22Rv1 (cell line): ENCODE measurements around the gene STK38.
"Not testable (repeated sequence)": the region's sequence is repeated elsewhere in the genome, so short reads cannot be mapped to it uniquely, and the experiment has no call there.

Source experiments
- H3K27ac ChIP-seq: fragments of 450-650 bp; 2 replicates; pipeline ENCODE4 v1.5.1; 2017
- ZFX ChIP-seq: fragments of 450-650 bp; IDR thresholded peaks from 2 replicates; pipeline ENCODE4 v1.6.1; 2017; ENCODE audit warnings: antibody characterized with exemption, borderline replicate concordance
- TF ChIP-seq, protein P1 (sequence below): fragments of 450-650 bp; IDR thresholded peaks from 2 replicates; pipeline ENCODE4 v1.5.1; 2017; ENCODE audit warnings: mild to moderate bottlenecking

Gene STK38

DNA sequence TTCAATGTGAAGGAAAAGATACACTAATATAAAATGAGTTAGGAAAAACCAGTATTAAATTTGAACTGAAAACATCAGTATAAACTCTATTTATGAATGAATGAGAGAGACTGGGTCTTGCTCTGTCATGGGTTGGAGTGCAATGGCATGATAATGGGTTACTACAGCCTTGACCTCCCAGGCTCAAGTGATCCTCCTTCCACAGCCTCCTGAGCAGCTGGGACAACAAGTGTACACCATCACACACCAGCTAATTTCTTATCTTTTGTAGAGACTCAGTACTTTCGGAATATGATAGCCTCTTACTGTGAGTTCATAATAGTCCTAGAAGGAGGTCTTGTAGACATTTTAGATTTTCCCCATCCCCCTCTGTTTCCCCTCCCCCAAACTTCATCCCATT lies 83.0 kb downstream of the STK38 start:
- TF ChIP-seq, protein P1, sequence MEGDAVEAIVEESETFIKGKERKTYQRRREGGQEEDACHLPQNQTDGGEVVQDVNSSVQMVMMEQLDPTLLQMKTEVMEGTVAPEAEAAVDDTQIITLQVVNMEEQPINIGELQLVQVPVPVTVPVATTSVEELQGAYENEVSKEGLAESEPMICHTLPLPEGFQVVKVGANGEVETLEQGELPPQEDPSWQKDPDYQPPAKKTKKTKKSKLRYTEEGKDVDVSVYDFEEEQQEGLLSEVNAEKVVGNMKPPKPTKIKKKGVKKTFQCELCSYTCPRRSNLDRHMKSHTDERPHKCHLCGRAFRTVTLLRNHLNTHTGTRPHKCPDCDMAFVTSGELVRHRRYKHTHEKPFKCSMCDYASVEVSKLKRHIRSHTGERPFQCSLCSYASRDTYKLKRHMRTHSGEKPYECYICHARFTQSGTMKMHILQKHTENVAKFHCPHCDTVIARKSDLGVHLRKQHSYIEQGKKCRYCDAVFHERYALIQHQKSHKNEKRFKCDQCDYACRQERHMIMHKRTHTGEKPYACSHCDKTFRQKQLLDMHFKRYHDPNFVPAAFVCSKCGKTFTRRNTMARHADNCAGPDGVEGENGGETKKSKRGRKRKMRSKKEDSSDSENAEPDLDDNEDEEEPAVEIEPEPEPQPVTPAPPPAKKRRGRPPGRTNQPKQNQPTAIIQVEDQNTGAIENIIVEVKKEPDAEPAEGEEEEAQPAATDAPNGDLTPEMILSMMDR, result no peak
- no peak for TF ChIP-seq ZFX
- H3K27ac ChIP-seq, result no peak overlapping the region

DNA sequence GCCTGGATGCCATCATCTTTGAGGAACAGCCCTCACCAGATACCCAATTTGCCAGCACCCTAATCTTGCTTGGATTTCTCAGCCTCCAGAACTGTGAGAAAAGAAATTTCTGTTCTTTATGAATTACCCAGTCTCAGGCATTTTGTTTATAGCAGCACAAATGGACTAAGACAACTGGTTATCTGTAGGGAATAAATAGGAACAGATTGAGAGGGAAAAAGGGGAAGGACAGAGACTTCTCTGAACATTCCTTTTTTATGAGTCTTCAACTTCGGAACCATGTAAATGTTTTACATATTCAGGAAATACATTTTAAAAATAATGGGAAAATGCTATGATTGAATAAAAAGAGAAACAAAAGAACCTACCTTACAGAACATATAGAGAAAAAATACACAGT lies 83.6 kb downstream of the STK38 start:
- no peak for TF ChIP-seq ZFX
- TF ChIP-seq, protein P1, result no peak
- H3K27ac ChIP-seq, result no peak overlapping the region

DNA sequence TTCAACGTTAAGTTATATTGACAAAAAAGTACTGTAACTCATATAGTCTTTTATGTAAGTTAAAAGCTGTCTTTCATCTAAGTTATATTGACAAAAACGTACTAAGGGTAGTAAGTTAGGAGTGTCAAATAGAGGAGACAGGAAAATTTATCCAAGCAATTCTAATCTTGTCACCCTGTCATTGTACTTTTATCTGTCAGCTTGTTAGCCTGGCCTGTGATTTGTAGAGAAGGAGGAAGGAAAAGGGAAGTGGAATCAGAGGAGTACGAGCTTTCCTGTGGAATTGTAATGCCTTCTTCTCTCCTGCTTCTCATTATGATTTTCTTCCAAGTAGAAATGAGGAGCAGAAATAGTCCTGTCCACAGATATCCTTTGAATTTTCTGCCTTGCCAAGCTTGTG lies 85.6 kb downstream of the STK38 start:
- no peak for TF ChIP-seq ZFX
- TF ChIP-seq, protein P1, result no peak
- H3K27ac ChIP-seq, result no peak overlapping the region

DNA sequence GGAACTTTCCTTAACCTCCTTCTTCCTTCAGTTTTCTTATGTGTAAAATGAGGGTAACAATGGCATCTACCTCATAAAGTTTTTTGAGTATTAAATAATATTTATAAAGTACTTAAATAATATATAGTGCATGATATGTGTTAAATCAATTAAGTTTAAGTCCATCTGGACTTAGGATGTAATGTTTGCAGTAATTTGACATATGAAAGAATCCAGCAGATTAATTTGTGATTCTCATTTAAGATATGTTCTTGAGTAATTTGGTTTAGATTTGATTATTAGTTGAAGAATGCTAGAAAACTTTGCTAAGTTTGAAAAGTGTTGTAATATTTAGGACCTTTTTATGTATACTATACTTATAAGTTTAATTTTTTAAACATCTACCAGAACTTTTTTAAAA lies 86.4 kb downstream of the STK38 start:
- no peak overlapping the region for H3K27ac ChIP-seq
- no peak for TF ChIP-seq ZFX
- TF ChIP-seq, protein P1, result no peak

DNA sequence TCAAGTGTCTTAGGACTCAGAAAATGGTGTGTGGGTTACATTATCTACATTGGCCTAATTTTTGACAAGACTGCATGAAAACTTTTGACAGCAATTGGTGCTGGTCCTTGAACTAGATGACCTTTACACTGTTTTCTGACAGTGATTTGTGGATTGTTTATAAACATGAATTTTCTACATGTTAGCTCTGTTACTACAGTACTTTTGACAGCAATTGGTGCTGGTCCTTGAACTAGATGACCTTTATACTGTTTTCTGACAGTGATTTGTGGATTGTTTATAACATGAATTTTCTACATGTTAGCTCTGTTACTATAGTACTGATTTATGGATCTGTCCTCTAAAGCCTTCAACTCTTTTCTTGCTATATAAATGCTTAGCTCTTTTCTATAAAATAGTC lies 87.8 kb downstream of the STK38 start:
- TF ChIP-seq ZFX, result no peak
- TF ChIP-seq, protein P1, result no peak
- no peak overlapping the region for H3K27ac ChIP-seq

DNA sequence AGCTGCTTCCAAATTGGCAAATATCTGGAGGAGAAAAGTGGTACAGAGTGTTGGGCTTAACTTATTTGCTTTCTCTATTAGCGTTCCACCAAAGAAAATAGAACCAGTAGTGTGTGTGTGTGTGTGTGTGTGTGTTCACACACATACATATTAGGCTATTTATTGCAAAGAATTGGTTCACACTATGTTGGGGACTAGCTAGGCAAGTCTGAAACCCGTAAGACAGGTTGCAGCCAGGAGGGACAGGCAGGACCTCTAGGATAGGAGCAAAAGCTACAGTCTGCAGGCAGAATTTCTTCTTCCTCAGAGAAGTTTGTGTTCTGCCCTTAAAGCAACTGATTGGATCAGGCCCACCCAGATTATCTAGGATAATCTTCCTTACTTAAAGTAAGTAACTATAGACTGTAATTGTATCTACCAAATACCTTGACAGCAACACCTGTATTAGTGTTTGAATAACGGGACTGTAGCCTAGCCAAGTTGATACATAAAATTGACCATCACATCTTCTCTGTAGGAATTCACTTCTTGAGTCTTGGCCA lies 91.7 kb downstream of the STK38 start:
- peak overlapping the region; percentile 58 for H3K27ac ChIP-seq
- TF ChIP-seq ZFX, result no peak
- TF ChIP-seq, protein P1, result no peak

DNA sequence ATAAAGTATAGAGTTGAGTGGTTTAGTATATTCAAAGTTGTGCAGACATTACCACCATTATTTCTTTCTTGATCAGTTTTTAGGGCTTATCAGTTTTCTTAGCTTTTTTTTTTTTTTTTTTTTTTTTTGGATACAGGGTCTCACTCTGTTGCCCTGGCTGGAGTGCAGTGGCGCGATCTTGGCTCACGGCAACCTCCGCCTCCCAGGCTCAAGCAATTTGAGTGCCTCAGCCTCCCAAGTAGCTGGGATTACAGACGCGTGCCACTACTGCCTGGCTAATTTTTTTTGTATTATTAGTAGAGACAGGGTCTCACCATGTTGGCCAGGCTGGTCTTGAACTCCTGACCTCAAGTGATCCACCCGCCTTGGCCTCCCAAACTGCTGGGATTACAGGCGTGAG lies 94.4 kb downstream of the STK38 start:
- H3K27ac ChIP-seq, result not testable (repeated sequence)

DNA sequence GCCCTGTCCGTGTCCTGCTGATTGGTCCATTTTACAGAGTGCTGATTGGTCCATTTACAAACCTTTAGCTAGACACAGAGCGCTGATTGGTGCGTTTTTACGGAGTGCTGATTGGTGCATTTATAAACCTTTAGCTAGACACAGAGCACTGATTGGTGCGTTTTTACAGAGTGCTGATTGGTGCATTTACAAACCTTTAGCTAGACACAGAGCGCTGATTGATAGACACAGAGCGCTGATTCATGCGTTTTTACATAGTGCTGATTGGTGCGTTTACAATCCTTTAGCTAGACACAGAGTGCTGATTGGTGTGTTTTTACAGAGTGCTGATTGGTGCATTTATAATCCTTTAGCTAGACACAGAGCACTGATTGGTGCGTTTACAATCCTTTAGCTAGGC lies 98.1 kb downstream of the STK38 start:
- H3K27ac ChIP-seq, result not testable (repeated sequence)
